Activated CD4-positive, alpha-beta memory T cell treated with anti-CD3 and anti-CD28 coated beads, Interleukin-2, amount 10 ng/mL, durations not matched to agents 7 days and 5 days (primary cell): ENCODE measurements around the gene ARHGAP25. TPM values are rescaled to one million over a fixed set of nuclear protein-coding genes. Genes with fewer than 3 reads are reported as not detected.

ENCODE experiments used
- CTCF ChIA-PET: fragments of 350-600 bp; sonication (Branson Sonifier 250); formaldehyde crosslinking; loops from one replicate; lab custom pipeline; 2021; ENCODE audit warnings: antibody characterized with exemption, inconsistent platforms; lab: Charles Lee
- POLR2A ChIA-PET: fragments of 350-600 bp; sonication (Branson Sonifier 250); formaldehyde crosslinking; loops from one replicate; lab custom pipeline; 2021; ENCODE audit warnings: antibody characterized with exemption; lab: Charles Lee
- DNase-seq: peaks from one replicate; pipeline ENCODE4 v3.0.0-alpha.2; 2020
- H3K27ac Mint-ChIP-seq: one replicate; pipeline ENCODE4 v1.8.0; 2021; ENCODE audit warnings: mild to moderate bottlenecking, mixed read lengths
- H3K27me3 Mint-ChIP-seq: one replicate; pipeline ENCODE4 v1.8.0; 2021; ENCODE audit warnings: mixed read lengths
- H3K36me3 Mint-ChIP-seq: one replicate; pipeline ENCODE4 v1.8.0; 2021; ENCODE audit warnings: low read depth, mixed read lengths
- H3K4me1 Mint-ChIP-seq: one replicate; pipeline ENCODE4 v1.8.0; 2021; ENCODE audit warnings: mixed read lengths
- H3K4me3 Mint-ChIP-seq: one replicate; pipeline ENCODE4 v1.8.0; 2021; ENCODE audit warnings: mild to moderate bottlenecking, mixed read lengths
- H3K9me3 Mint-ChIP-seq: one replicate; pipeline ENCODE4 v1.8.0; 2021; ENCODE audit warnings: mixed read lengths
- total RNA-seq, 2 experiments: library from RNA; stranded (reverse); gene quantifications; one replicate each; pipeline ENCODE4 v1.2.3, GENCODE V29; 2021

Gene ARHGAP25
- total RNA-seq, 2 experiments from 2014 or later, result 128 to 132 TPM

GRCh38 chr2:68857855-68858456 lies 123.3 kb downstream of the ARHGAP25 start:
- no peak for DNase-seq
- H3K27me3 Mint-ChIP-seq, result peaks cover 14% of the 10 kb centered on the region
- no peaks in the 10 kb centered on the region for H3K9me3 Mint-ChIP-seq
- POLR2A ChIA-PET, result no interaction called here
- H3K27ac Mint-ChIP-seq, result no peak overlapping the region
- H3K4me1 Mint-ChIP-seq, result peaks cover 11% of the 10 kb centered on the region
- CTCF ChIA-PET, result interaction anchor here (1.1 to 1.5 kb wide), 3 partner anchors 13 to 85 kb away, joined by 3 to 5 read pairs (median 5); no protein-coding TSS in a partner anchor
- no peaks in the 10 kb centered on the region for H3K36me3 Mint-ChIP-seq
- H3K4me3 Mint-ChIP-seq, result no peak overlapping the region

GRCh38 chr2:68860111-68860510 lies 125.5 kb downstream of the ARHGAP25 start:
- Mint-ChIP-seq H3K27ac (no peak overlapping the region), H3K27me3 (peaks cover 7% of the 10 kb centered on the region), H3K36me3 (no peaks in the 10 kb centered on the region), H3K4me1 (peaks cover 11% of the 10 kb centered on the region), H3K4me3 (no peak overlapping the region), H3K9me3 (no peaks in the 10 kb centered on the region)
- DNase-seq, result no peak
- POLR2A ChIA-PET, result no interaction called here
- CTCF ChIA-PET, result interaction anchor here (0.8 to 1.2 kb wide), 2 partner anchors 22 to 24 kb away, joined by 3 to 5 read pairs; no protein-coding TSS in a partner anchor

- H3K27ac Mint-ChIP-seq, result no peak overlapping the region
- no peaks in the 10 kb centered on the region for H3K36me3 Mint-ChIP-seq
- ChIA-PET CTCF (interaction anchor here (0.6 kb wide), 1 partner anchor 152 kb away, joined by 3 read pairs; no protein-coding TSS in a partner anchor), POLR2A (interaction anchor here (0.7 kb wide), 1 partner anchor 31 kb away, joined by 3 read pairs; no protein-coding TSS in a partner anchor)
- peaks cover 7% of the 10 kb centered on the region for H3K27me3 Mint-ChIP-seq
- H3K9me3 Mint-ChIP-seq, result no peaks in the 10 kb centered on the region
- H3K4me3 Mint-ChIP-seq, result no peak overlapping the region
- no peak for DNase-seq
- peaks cover 11% of the 10 kb centered on the region for H3K4me1 Mint-ChIP-seq
These were observed 126.7 kb downstream of the ARHGAP25 start for GRCh38 chr2:68861330-68861729.

- Mint-ChIP-seq H3K36me3 (no peaks in the 10 kb centered on the region), H3K27me3 (no peaks in the 10 kb centered on the region), H3K4me3 (no peak overlapping the region), H3K9me3 (no peaks in the 10 kb centered on the region), H3K27ac (no peak overlapping the region), H3K4me1 (peaks cover 7% of the 10 kb centered on the region)
- CTCF ChIA-PET, result no interaction called here
- POLR2A ChIA-PET, result no interaction called here
- DNase-seq, result no peak
These were observed 128.3 kb downstream of the ARHGAP25 start for GRCh38 chr2:68862889-68863288.

- POLR2A ChIA-PET, result no interaction called here
- no peak for DNase-seq
- H3K27me3 Mint-ChIP-seq, result no peaks in the 10 kb centered on the region
- H3K36me3 Mint-ChIP-seq, result no peaks in the 10 kb centered on the region
- peaks cover 6% of the 10 kb centered on the region for H3K4me1 Mint-ChIP-seq
- CTCF ChIA-PET, result no interaction called here
- no peak overlapping the region for H3K4me3 Mint-ChIP-seq
- no peaks in the 10 kb centered on the region for H3K9me3 Mint-ChIP-seq
- no peak overlapping the region for H3K27ac Mint-ChIP-seq
These were observed 129.4 kb downstream of the ARHGAP25 start for GRCh38 chr2:68863996-68864395.

GRCh38 chr2:68865108-68865507 lies 130.5 kb downstream of the ARHGAP25 start:
- no peak for DNase-seq
- Mint-ChIP-seq H3K36me3 (no peaks in the 10 kb centered on the region), H3K4me1 (peaks cover 10% of the 10 kb centered on the region), H3K27ac (no peak overlapping the region), H3K27me3 (no peaks in the 10 kb centered on the region), H3K4me3 (no peak overlapping the region), H3K9me3 (no peaks in the 10 kb centered on the region)
- ChIA-PET CTCF (no interaction called here), POLR2A (no interaction called here)

- peaks cover 4% of the 10 kb centered on the region for H3K27me3 Mint-ChIP-seq
- no peak for DNase-seq
- no peaks in the 10 kb centered on the region for H3K36me3 Mint-ChIP-seq
- H3K4me3 Mint-ChIP-seq, result no peak overlapping the region
- no peaks in the 10 kb centered on the region for H3K9me3 Mint-ChIP-seq
- CTCF ChIA-PET, result no interaction called here
- POLR2A ChIA-PET, result interaction anchor here (0.8 kb wide), 1 partner anchor 55 kb away, joined by 3 read pairs; no protein-coding TSS in a partner anchor
- H3K27ac Mint-ChIP-seq, result peak overlapping the region; percentile 5
- H3K4me1 Mint-ChIP-seq, result peaks cover 8% of the 10 kb centered on the region
These were observed 135.6 kb downstream of the ARHGAP25 start for GRCh38 chr2:68870215-68870614.

- Mint-ChIP-seq H3K4me3 (no peak within 1 kb of the TSS), H3K36me3 (no peaks in the 10 kb centered on the region), H3K27ac (peak within 1 kb of the TSS; percentile 5), H3K4me1 (peaks cover 8% of the 10 kb centered on the region), H3K27me3 (peaks cover 4% of the 10 kb centered on the region), H3K9me3 (no peaks in the 10 kb centered on the region)
- DNase-seq, result no peak
- CTCF ChIA-PET, result no interaction called here
- POLR2A ChIA-PET, result interaction anchor here (0.6 kb wide), 1 partner anchor 204 kb away, joined by 4 read pairs; no protein-coding TSS in a partner anchor
These were observed 136.7 kb downstream of the ARHGAP25 start, which contains the start of gene BMP10 for GRCh38 chr2:68871159-68871764. BMP10 (minus strand) TSS chr2:68871397; CDS start chr2:68871358, 39 bp downstream.

Other genes with a start within 250 kb of the ARHGAP25 start
- not detected for gene PROKR1, start 91.2 kb upstream of the ARHGAP25 start, total RNA-seq
- under 1 TPM in 1 of 2 experiments, not detected in 1; 0.18 TPM for gene BMP10, start 136.6 kb downstream of the ARHGAP25 start, total RNA-seq
- gene GKN2, start 218.1 kb downstream of the ARHGAP25 start, total RNA-seq, result not detected
- not detected for gene GKN1, start 239.8 kb downstream of the ARHGAP25 start, total RNA-seq